ENCODE results near the gene ANGEL1. TPM values are rescaled to one million over a fixed set of nuclear protein-coding genes. Genes with fewer than 3 reads are reported as not detected.

The ANGEL1 gene
- total and polyA plus RNA-seq, 2 experiments from 2014 or later, result 5.3 to 31.6 TPM

- no peak for TF ChIP-seq NANOG (IDR thresholded peaks at IDR 0.05; ENCODE audit: borderline replicate concordance)
- TF ChIP-seq REST (IDR thresholded peaks at IDR 0.05; ENCODE audit: unreplicated experiment), result no peak
- no peak for TF ChIP-seq ZNF462 (CRISPR knock-in tag; IDR thresholded peaks at IDR 0.05)
Observed at GRCh38 chr14:76820700-76821099, 8.0 kb upstream of the ANGEL1 start (continued).
